Parathyroid adenoma (tissue), 2 donors: ENCODE results near the gene NACC1.

Source experiments
- H2AFZ ChIP-seq: fragments of 300-600 bp; sonication (generic); one replicate; pipeline ENCODE4 v1.7.0; 2017; ENCODE audit warnings: antibody characterized with exemption, mild to moderate bottlenecking
- H3K27ac ChIP-seq: fragments of 300-600 bp; sonication (generic); one replicate; pipeline ENCODE4 v1.7.0; 2017
- H3K27me3 ChIP-seq: fragments of 300-600 bp; sonication (generic); one replicate; pipeline ENCODE4 v1.7.0; 2017; ENCODE audit warnings: low read length; ENCODE audit not compliant: control insufficient read depth, insufficient read depth
- H3K36me3 ChIP-seq: fragments of 300-600 bp; sonication (generic); one replicate; pipeline ENCODE4 v1.7.0; 2017; ENCODE audit warnings: low read length; ENCODE audit not compliant: control insufficient read depth, insufficient read depth
- H3K4me1 ChIP-seq: fragments of 300-600 bp; sonication (generic); one replicate; pipeline ENCODE4 v1.7.0; 2017; ENCODE audit warnings: control low read depth
- H3K4me2 ChIP-seq: fragments of 300-600 bp; sonication (generic); one replicate; pipeline ENCODE4 v1.7.0; 2017; ENCODE audit warnings: low read length
- H3K4me3 ChIP-seq: fragments of 300-600 bp; sonication (generic); one replicate; pipeline ENCODE4 v1.7.0; 2017; ENCODE audit warnings: low read depth, low read length
- H3K79me2 ChIP-seq: fragments of 300-600 bp; sonication (generic); one replicate; pipeline ENCODE4 v1.7.0; 2017; ENCODE audit warnings: control low read depth
- H3K9ac ChIP-seq: fragments of 300-600 bp; sonication (generic); one replicate; pipeline ENCODE4 v1.7.0; 2017; ENCODE audit warnings: mild to moderate bottlenecking
- H3K9me3 ChIP-seq: fragments of 300-600 bp; sonication (generic); one replicate; pipeline ENCODE4 v1.7.0; 2017; ENCODE audit warnings: low read length; ENCODE audit not compliant: control insufficient read depth
- TF ChIP-seq, protein P1 (sequence below): fragments of 300-600 bp; sonication (generic); IDR thresholded peaks from one replicate; pipeline ENCODE4 v1.7.0; 2017; ENCODE audit warnings: antibody characterized with exemption, mild to moderate bottlenecking
- donor health status: primary hyperparathyroidism.

NACC1 gene

DNA sequence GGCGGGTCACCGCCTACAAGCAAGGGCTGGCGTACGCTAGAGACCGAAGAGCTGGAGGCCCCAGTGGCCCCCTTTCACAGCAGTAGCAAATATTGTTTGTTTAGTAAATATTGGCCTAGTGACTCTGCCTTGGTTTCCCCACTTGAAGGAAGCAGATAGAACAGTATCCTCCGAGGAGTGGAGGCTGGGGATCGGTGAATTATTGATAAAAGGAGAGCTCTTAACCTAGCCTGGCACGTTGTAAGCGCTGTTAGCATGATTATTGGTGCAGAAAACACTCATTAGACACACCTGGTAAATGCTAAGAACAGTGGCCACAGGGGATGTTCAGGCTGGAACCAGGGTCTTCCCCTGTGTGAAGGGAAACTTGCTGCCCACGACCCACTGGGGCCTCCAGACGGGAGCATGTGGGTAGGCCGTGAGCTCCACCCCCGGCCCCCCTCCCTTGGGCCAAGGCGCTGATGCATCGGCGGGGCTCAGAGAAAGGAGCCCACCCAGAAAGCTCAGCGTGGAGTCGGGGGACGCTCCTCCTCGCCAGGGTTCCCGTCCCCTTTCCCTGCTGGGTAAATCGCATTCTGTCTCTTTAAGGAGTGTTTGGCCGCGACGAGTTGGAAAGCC is 34.4 kb downstream of the NACC1 start:
- peak overlapping the region; percentile 100 for H3K27ac ChIP-seq
- H3K4me1 ChIP-seq: peaks cover 12% of the 10 kb centered on the region
- peak overlapping the region; percentile 98 for H3K4me3 ChIP-seq
- H3K4me2 ChIP-seq: peak overlapping the region; percentile 99
- peaks cover 13% of the 10 kb centered on the region for H3K79me2 ChIP-seq
- peaks cover 3% of the 10 kb centered on the region for H3K36me3 ChIP-seq
- H2AFZ ChIP-seq: peak overlapping the region; percentile 62
- H3K9ac ChIP-seq: peak overlapping the region; percentile 96
- H3K9me3 ChIP-seq: no peaks in the 10 kb centered on the region
- TF ChIP-seq, protein P1, sequence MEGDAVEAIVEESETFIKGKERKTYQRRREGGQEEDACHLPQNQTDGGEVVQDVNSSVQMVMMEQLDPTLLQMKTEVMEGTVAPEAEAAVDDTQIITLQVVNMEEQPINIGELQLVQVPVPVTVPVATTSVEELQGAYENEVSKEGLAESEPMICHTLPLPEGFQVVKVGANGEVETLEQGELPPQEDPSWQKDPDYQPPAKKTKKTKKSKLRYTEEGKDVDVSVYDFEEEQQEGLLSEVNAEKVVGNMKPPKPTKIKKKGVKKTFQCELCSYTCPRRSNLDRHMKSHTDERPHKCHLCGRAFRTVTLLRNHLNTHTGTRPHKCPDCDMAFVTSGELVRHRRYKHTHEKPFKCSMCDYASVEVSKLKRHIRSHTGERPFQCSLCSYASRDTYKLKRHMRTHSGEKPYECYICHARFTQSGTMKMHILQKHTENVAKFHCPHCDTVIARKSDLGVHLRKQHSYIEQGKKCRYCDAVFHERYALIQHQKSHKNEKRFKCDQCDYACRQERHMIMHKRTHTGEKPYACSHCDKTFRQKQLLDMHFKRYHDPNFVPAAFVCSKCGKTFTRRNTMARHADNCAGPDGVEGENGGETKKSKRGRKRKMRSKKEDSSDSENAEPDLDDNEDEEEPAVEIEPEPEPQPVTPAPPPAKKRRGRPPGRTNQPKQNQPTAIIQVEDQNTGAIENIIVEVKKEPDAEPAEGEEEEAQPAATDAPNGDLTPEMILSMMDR: no peak
- no peaks in the 10 kb centered on the region for H3K27me3 ChIP-seq

DNA sequence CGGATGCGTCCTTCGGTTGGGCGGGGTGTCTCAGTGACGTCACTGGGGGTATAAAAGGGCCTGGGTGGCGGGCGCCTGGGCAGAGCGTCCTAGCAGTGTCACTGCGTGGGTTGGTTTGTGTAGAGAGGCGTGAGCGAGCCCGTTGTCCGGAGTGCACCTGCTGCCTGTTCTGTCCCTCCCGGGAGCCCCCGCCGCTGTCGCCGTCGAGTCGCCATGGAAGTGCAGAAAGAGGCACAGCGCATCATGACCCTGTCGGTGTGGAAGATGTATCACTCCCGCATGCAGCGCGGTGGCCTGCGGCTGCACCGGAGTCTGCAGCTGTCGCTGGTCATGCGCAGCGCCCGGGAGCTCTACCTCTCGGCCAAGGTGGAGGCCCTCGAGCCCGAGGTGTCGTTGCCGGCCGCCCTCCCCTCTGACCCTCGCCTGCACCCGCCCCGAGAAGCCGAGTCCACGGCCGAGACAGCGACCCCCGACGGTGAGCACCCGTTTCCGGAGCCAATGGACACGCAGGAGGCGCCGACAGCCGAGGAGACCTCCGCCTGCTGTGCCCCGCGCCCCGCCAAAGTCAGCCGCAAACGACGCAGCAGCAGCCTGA is 35.0 kb downstream of the NACC1 start:
- Histone ChIP-seq H3K27ac (peak overlapping the region; percentile 100), H3K4me1 (peaks cover 12% of the 10 kb centered on the region)
- TF ChIP-seq, protein P1: peak; percentile 22

DNA sequence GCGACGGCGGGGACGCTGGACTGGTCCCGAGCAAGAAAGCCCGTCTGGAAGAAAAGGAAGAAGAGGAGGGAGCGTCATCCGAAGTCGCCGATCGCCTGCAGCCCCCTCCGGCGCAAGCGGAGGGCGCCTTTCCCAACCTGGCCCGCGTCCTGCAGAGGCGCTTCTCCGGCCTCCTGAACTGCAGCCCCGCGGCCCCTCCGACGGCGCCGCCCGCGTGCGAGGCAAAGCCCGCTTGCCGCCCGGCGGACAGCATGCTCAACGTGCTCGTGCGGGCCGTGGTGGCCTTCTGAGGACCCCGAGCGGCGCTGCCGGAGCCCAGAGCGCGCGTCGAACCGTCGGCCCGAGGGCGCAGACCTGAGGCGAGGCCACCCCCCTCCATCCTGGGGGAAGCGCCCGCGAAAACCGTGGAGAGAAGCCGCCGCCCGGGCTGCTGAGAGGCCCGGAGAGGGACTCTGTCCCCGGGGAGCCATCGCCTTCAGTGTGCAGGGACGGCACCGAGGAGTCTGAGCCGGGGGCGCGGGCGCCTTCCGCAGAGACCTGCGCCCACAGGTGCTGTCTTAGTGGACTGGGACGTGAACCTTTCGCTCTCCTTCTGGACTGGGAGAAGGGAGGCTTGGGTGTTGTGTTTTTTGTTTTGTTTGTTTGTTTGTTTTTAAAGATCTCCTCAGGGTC is 35.6 kb downstream of the NACC1 start:
- Histone ChIP-seq H3K4me3 (peak overlapping the region; percentile 98), H3K4me1 (peaks cover 12% of the 10 kb centered on the region), H3K36me3 (peaks cover 3% of the 10 kb centered on the region), H3K27ac (peak overlapping the region; percentile 100), H3K9ac (peak overlapping the region; percentile 96), H3K9me3 (no peaks in the 10 kb centered on the region), H2AFZ (no peak overlapping the region), H3K27me3 (no peaks in the 10 kb centered on the region), H3K79me2 (peaks cover 13% of the 10 kb centered on the region), H3K4me2 (peak overlapping the region; percentile 99)
- TF ChIP-seq, protein P1: no peak

More for the DNA sequence above, 35.0 kb downstream of the NACC1 start:
- Histone ChIP-seq H3K9me3 (no peaks in the 10 kb centered on the region), H3K79me2 (peaks cover 13% of the 10 kb centered on the region), H3K27me3 (no peaks in the 10 kb centered on the region), H3K36me3 (peaks cover 3% of the 10 kb centered on the region), H3K4me3 (peak overlapping the region; percentile 98), H2AFZ (peak overlapping the region; percentile 62), H3K9ac (peak overlapping the region; percentile 96), H3K4me2 (peak overlapping the region; percentile 99)

DNA sequence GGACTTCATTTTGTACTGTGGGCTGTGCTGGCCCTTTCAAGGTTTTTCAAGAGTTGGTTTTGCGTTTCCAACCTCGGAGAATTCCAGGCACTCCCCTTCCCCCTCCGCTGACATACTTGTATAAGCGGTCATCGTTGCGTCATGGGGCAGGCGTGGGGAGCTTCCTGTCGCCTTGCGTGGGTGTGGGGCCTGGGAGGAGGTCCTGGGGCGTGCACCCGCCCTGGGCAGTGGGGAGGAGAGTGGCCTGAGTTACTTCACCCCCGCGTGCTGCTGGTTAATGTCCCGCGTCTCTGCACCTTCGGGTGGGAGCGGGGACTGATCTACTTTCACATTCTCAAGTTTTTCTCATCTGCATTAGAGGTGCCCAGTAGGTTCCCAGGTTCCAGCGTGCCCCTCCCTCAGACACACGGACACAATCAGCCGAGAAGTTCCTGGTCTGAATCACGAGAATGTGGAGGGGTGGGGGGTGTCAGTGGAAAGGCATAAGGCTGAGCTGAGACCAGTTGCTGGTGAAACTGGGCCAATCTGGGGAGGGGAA is 36.2 kb downstream of the NACC1 start:
- H3K79me2 ChIP-seq: peaks cover 13% of the 10 kb centered on the region
- H3K9me3 ChIP-seq: no peaks in the 10 kb centered on the region
- TF ChIP-seq, protein P1: no peak
- H3K9ac ChIP-seq: peak overlapping the region; percentile 96
- peaks cover 12% of the 10 kb centered on the region for H3K4me1 ChIP-seq
- no peak overlapping the region for H2AFZ ChIP-seq
- no peaks in the 10 kb centered on the region for H3K27me3 ChIP-seq
- peak overlapping the region; percentile 98 for H3K4me3 ChIP-seq
- H3K36me3 ChIP-seq: peaks cover 3% of the 10 kb centered on the region
- H3K27ac ChIP-seq: peak overlapping the region; percentile 100
- H3K4me2 ChIP-seq: peak overlapping the region; percentile 99
